Activated T-helper 2 cell treated with anti-CD3 and anti-CD28 coated beads, Interferon-gamma antibody, Interleukin-2, Interleukin-4, amounts not matched to agents 10 μg/mL and 5 μg/mL and 100 μg/mL, durations not matched to agents 14 hours and 24 hours and 36 hours (primary cell): ENCODE results near the gene CLPTM1. TPM values are rescaled to one million over a fixed set of nuclear protein-coding genes. Genes with fewer than 3 reads are reported as not detected.

ENCODE experiments used
- DNase-seq: peaks from one replicate; pipeline ENCODE4 v3.0.0; 2021; ENCODE audit warnings: low spot score
- H3K27ac Mint-ChIP-seq: one replicate; pipeline ENCODE4 v1.8.0; 2021; ENCODE audit warnings: mixed read lengths
- H3K27me3 Mint-ChIP-seq: one replicate; pipeline ENCODE4 v1.8.0; 2021; ENCODE audit warnings: low read depth, mixed read lengths
- H3K36me3 Mint-ChIP-seq: one replicate; pipeline ENCODE4 v1.8.0; 2021; ENCODE audit warnings: low read depth, mixed read lengths
- H3K4me1 Mint-ChIP-seq: one replicate; pipeline ENCODE4 v1.8.0; 2021; ENCODE audit warnings: low read depth, mixed read lengths
- H3K4me3 Mint-ChIP-seq: one replicate; pipeline ENCODE4 v1.8.0; 2021; ENCODE audit warnings: low read depth, mild to moderate bottlenecking, moderate library complexity, mixed read lengths
- H3K9me3 Mint-ChIP-seq: one replicate; pipeline ENCODE4 v1.8.0; 2021; ENCODE audit warnings: mixed read lengths
- intact Hi-C: fragments of 100-400 bp; cut with micrococcal nuclease; formaldehyde crosslinking; loops from one replicate; pipeline ENCODE4 v1.15.1; 2023
- total RNA-seq: library from RNA; stranded (reverse); gene quantifications from 2 replicates; pipeline ENCODE4 v1.2.3, GENCODE V29; 2022

CLPTM1 gene
- total RNA-seq, 1 donor from 2014 or later: 68.7 TPM

- no peak overlapping the region for H3K4me3 Mint-ChIP-seq
- peaks cover 34% of the 10 kb centered on the region for H3K36me3 Mint-ChIP-seq
- intact Hi-C loops: no loop called here
- H3K27me3 Mint-ChIP-seq: no peaks in the 10 kb centered on the region
- no peaks in the 10 kb centered on the region for H3K4me1 Mint-ChIP-seq
- no peak for DNase-seq
- no peaks in the 10 kb centered on the region for H3K9me3 Mint-ChIP-seq
- no peak overlapping the region for H3K27ac Mint-ChIP-seq
Observed at GRCh38 chr19:44972802-44973201, 17.6 kb downstream of the CLPTM1 start.

GRCh38 chr19:44973982-44974735 lies 19.0 kb downstream of the CLPTM1 start:
- intact Hi-C loops: no loop called here
- Mint-ChIP-seq H3K9me3 (no peaks in the 10 kb centered on the region), H3K4me1 (no peaks in the 10 kb centered on the region), H3K27ac (no peak overlapping the region), H3K36me3 (peaks cover 38% of the 10 kb centered on the region), H3K27me3 (no peaks in the 10 kb centered on the region), H3K4me3 (no peak overlapping the region)
- no peak for DNase-seq

- intact Hi-C loops: no loop called here
- Mint-ChIP-seq H3K27me3 (no peaks in the 10 kb centered on the region), H3K36me3 (peaks cover 45% of the 10 kb centered on the region), H3K9me3 (no peaks in the 10 kb centered on the region), H3K27ac (no peak overlapping the region), H3K4me3 (no peak overlapping the region), H3K4me1 (no peaks in the 10 kb centered on the region)
- no peak for DNase-seq
Observed at GRCh38 chr19:44974857-44975256, 19.7 kb downstream of the CLPTM1 start.

- no peaks in the 10 kb centered on the region for H3K9me3 Mint-ChIP-seq
- H3K27ac Mint-ChIP-seq: no peak overlapping the region
- DNase-seq: no peak
- H3K36me3 Mint-ChIP-seq: peaks cover 48% of the 10 kb centered on the region
- H3K4me1 Mint-ChIP-seq: no peaks in the 10 kb centered on the region
- H3K27me3 Mint-ChIP-seq: no peaks in the 10 kb centered on the region
- no peak overlapping the region for H3K4me3 Mint-ChIP-seq
- intact Hi-C loops: no loop called here
Observed at GRCh38 chr19:44975444-44975843, 20.3 kb downstream of the CLPTM1 start.

- H3K36me3 Mint-ChIP-seq: peaks cover 43% of the 10 kb centered on the region
- no peak overlapping the region for H3K27ac Mint-ChIP-seq
- no peak for DNase-seq
- H3K4me3 Mint-ChIP-seq: no peak overlapping the region
- intact Hi-C loops: no loop called here
- no peaks in the 10 kb centered on the region for H3K4me1 Mint-ChIP-seq
- H3K9me3 Mint-ChIP-seq: no peaks in the 10 kb centered on the region
- no peaks in the 10 kb centered on the region for H3K27me3 Mint-ChIP-seq
Observed at GRCh38 chr19:44984005-44984404, 28.8 kb downstream of the CLPTM1 start.

- no peak overlapping the region for H3K27ac Mint-ChIP-seq
- intact Hi-C loops: no loop called here
- no peak for DNase-seq
- H3K9me3 Mint-ChIP-seq: no peaks in the 10 kb centered on the region
- no peak overlapping the region for H3K4me3 Mint-ChIP-seq
- H3K27me3 Mint-ChIP-seq: no peaks in the 10 kb centered on the region
- H3K36me3 Mint-ChIP-seq: peaks cover 35% of the 10 kb centered on the region
- no peaks in the 10 kb centered on the region for H3K4me1 Mint-ChIP-seq
Observed at GRCh38 chr19:44985445-44985844, 30.3 kb downstream of the CLPTM1 start.

- Mint-ChIP-seq H3K27me3 (no peaks in the 10 kb centered on the region), H3K27ac (no peak overlapping the region), H3K4me1 (no peaks in the 10 kb centered on the region), H3K9me3 (no peaks in the 10 kb centered on the region), H3K4me3 (no peak overlapping the region), H3K36me3 (peaks cover 35% of the 10 kb centered on the region)
- intact Hi-C loops: no loop called here
- no peak for DNase-seq
Observed at GRCh38 chr19:44986389-44986788, 31.2 kb downstream of the CLPTM1 start.

- no peaks in the 10 kb centered on the region for H3K4me1 Mint-ChIP-seq
- no peak overlapping the region for H3K4me3 Mint-ChIP-seq
- intact Hi-C loops: no loop called here
- H3K36me3 Mint-ChIP-seq: peaks cover 38% of the 10 kb centered on the region
- no peaks in the 10 kb centered on the region for H3K27me3 Mint-ChIP-seq
- no peaks in the 10 kb centered on the region for H3K9me3 Mint-ChIP-seq
- no peak for DNase-seq
- H3K27ac Mint-ChIP-seq: no peak overlapping the region
Observed at GRCh38 chr19:44987148-44987675, 32.0 kb downstream of the CLPTM1 start.

GRCh38 chr19:44988273-44988672 lies 33.1 kb downstream of the CLPTM1 start:
- H3K36me3 Mint-ChIP-seq: peaks cover 39% of the 10 kb centered on the region
- no peak overlapping the region for H3K4me3 Mint-ChIP-seq
- intact Hi-C loops: no loop called here
- no peaks in the 10 kb centered on the region for H3K4me1 Mint-ChIP-seq
- no peaks in the 10 kb centered on the region for H3K27me3 Mint-ChIP-seq
- H3K9me3 Mint-ChIP-seq: no peaks in the 10 kb centered on the region
- no peak overlapping the region for H3K27ac Mint-ChIP-seq
- DNase-seq: no peak

- peaks cover 41% of the 10 kb centered on the region for H3K36me3 Mint-ChIP-seq
- H3K27me3 Mint-ChIP-seq: no peaks in the 10 kb centered on the region
- no peak overlapping the region for H3K27ac Mint-ChIP-seq
- H3K4me1 Mint-ChIP-seq: no peaks in the 10 kb centered on the region
- intact Hi-C loops: loop anchor here (1.0 kb wide), 1 partner anchor 70 kb away; no protein-coding TSS in a partner anchor
- no peaks in the 10 kb centered on the region for H3K9me3 Mint-ChIP-seq
- no peak overlapping the region for H3K4me3 Mint-ChIP-seq
- peak; percentile 42 for DNase-seq
Observed at GRCh38 chr19:44988896-44989556, 33.8 kb downstream of the CLPTM1 start.

GRCh38 chr19:44990459-44990858 lies 35.3 kb downstream of the CLPTM1 start:
- intact Hi-C loops: no loop called here
- H3K4me3 Mint-ChIP-seq: no peak overlapping the region
- no peaks in the 10 kb centered on the region for H3K4me1 Mint-ChIP-seq
- H3K27ac Mint-ChIP-seq: no peak overlapping the region
- no peaks in the 10 kb centered on the region for H3K9me3 Mint-ChIP-seq
- peaks cover 33% of the 10 kb centered on the region for H3K36me3 Mint-ChIP-seq
- DNase-seq: no peak
- H3K27me3 Mint-ChIP-seq: no peaks in the 10 kb centered on the region

- intact Hi-C loops: no loop called here
- Mint-ChIP-seq H3K4me3 (no peak overlapping the region), H3K27ac (no peak overlapping the region), H3K9me3 (no peaks in the 10 kb centered on the region), H3K4me1 (no peaks in the 10 kb centered on the region), H3K36me3 (peaks cover 31% of the 10 kb centered on the region), H3K27me3 (no peaks in the 10 kb centered on the region)
- DNase-seq: no peak
Observed at GRCh38 chr19:44990966-44991365, 35.8 kb downstream of the CLPTM1 start.
